Measurements from ENCODE around the gene KAT14. TPM values are rescaled to one million over a fixed set of nuclear protein-coding genes. Genes with fewer than 3 reads are reported as not detected.

KAT14 gene
- total and polyA plus RNA-seq, 2 donors from 2014 or later = 10.2 to 12.8 TPM

DNA sequence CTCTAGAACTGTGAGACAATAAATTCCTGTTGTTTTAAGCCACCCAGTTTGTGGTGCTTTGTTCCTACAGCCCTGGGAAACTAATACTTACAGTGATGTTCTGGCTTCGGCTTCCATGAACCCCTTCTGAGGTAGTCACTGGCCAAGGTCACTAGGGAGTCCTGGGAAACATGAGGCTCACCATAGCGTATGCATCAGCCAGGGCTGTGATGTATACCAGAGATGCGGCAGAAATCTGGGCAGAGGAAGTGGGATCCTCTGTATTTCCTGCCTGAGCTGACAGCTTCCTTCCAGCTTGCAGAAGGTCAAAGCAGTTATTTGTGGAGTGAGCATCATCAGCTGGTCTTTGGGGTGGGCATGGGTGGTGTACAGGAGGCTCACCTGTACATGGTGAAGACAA lies 27.9 kb downstream of the KAT14 start:
- H3K9ac ChIP-seq (ENCODE audit: low read length in 3 of 3) = no peak overlapping the region
- DNase-seq (no peak), FAIRE-seq (no peak)
- H3K36me3 ChIP-seq (ENCODE audit: control insufficient read depth in 2 of 3, insufficient read depth in 3 of 3, low read length in 3 of 3) = peaks cover 0 to 11% (median 11%) of the 10 kb centered on the region in 3 donors
- peaks cover 0 to 3% (median 0%) of the 10 kb centered on the region in 3 donors for H3K4me1 ChIP-seq (ENCODE audit: control insufficient read depth in 2 of 3, insufficient read depth in 2 of 3, low read depth in 1 of 3, low read length in 3 of 3)
- intact Hi-C loops (cut with DNase I) = no loop called here
- no peak overlapping the region for H3K27ac ChIP-seq (ENCODE audit: low read depth in 2 of 2, low read length in 2 of 2)
- no peaks in the 10 kb centered on the region for H3K9me3 ChIP-seq (ENCODE audit: control insufficient read depth in 2 of 3, insufficient read depth in 1 of 3, low read length in 3 of 3)
- H3K4me3 ChIP-seq (ENCODE audit: low read length in 3 of 3) = no peak overlapping the region
- no peaks in the 10 kb centered on the region for H3K27me3 ChIP-seq (ENCODE audit: control insufficient read depth, insufficient read depth, low read length)
- no peak for TF ChIP-seq CTCF (IDR thresholded peaks at IDR 0.05; ENCODE audit: borderline replicate concordance, extremely low read depth, insufficient read depth)

GRCh38 chr20:18166241-18166881 lies 28.7 kb downstream of the KAT14 start:
- peaks cover 0 to 11% (median 11%) of the 10 kb centered on the region in 3 donors for H3K36me3 ChIP-seq (ENCODE audit: control insufficient read depth in 2 of 3, insufficient read depth in 3 of 3, low read length in 3 of 3)
- TF ChIP-seq CTCF (IDR thresholded peaks at IDR 0.05; ENCODE audit: borderline replicate concordance, extremely low read depth, insufficient read depth) = no peak
- H3K9me3 ChIP-seq (ENCODE audit: control insufficient read depth in 2 of 3, insufficient read depth in 1 of 3, low read length in 3 of 3) = no peaks in the 10 kb centered on the region
- H3K4me3 ChIP-seq (ENCODE audit: low read length in 3 of 3) = no peak overlapping the region
- no peaks in the 10 kb centered on the region for H3K27me3 ChIP-seq (ENCODE audit: control insufficient read depth, insufficient read depth, low read length)
- no peak for DNase-seq
- intact Hi-C loops (cut with DNase I) = no loop called here
- H3K27ac ChIP-seq (ENCODE audit: low read depth in 2 of 2, low read length in 2 of 2) = no peak overlapping the region
- peaks cover 0 to 3% (median 0%) of the 10 kb centered on the region in 3 donors for H3K4me1 ChIP-seq (ENCODE audit: control insufficient read depth in 2 of 3, insufficient read depth in 2 of 3, low read depth in 1 of 3, low read length in 3 of 3)
- H3K9ac ChIP-seq (ENCODE audit: low read length in 3 of 3) = no peak overlapping the region
- no peak for FAIRE-seq

DNA sequence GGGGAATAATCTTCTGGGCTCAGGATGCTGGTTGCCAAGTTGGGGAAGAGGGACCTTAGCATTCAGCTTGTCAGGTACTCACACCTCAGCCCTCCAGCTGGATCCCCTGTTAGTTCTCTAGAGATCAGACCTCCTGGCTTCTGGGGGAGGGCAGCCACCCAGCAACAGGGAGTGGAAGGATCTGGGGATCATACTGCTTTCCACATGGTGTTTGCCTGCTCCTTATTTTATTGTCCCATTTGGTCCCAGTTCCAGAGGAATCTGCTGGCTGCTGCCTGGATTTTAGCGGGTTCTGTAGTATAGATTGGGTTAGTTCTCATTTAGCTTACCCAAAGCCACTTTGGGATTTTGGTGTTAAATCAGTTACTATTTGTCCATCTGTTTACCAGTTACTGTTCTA lies 29.3 kb downstream of the KAT14 start:
- DNase-seq (no peak), FAIRE-seq (no peak)
- Histone ChIP-seq H3K9ac (ENCODE audit: low read length in 3 of 3) (no peak overlapping the region), H3K36me3 (ENCODE audit: control insufficient read depth in 2 of 3, insufficient read depth in 3 of 3, low read length in 3 of 3) (peaks cover 0 to 11% (median 6%) of the 10 kb centered on the region in 3 donors), H3K4me3 (ENCODE audit: low read length in 3 of 3) (no peak overlapping the region), H3K9me3 (ENCODE audit: control insufficient read depth in 2 of 3, insufficient read depth in 1 of 3, low read length in 3 of 3) (no peaks in the 10 kb centered on the region), H3K4me1 (ENCODE audit: control insufficient read depth in 2 of 3, insufficient read depth in 2 of 3, low read depth in 1 of 3, low read length in 3 of 3) (peaks cover 0 to 3% (median 0%) of the 10 kb centered on the region in 3 donors), H3K27me3 (ENCODE audit: control insufficient read depth, insufficient read depth, low read length) (no peaks in the 10 kb centered on the region), H3K27ac (ENCODE audit: low read depth in 2 of 2, low read length in 2 of 2) (no peak overlapping the region)
- TF ChIP-seq CTCF (IDR thresholded peaks at IDR 0.05; ENCODE audit: borderline replicate concordance, extremely low read depth, insufficient read depth) = no peak
- intact Hi-C loops (cut with DNase I) = no loop called here
